Measurements from ENCODE around the gene IQGAP1.

Gene IQGAP1

GRCh38 chr15:90352107-90352893, 35.7 kb upstream of the IQGAP1 start, which contains the start of gene ZNF774:
Gene ZNF774 (plus strand): TSS chr15:90352284. CDS start chr15:90354661, 2,377 bp downstream.
- peak; percentile 99 for ATAC-seq
- TF ChIP-seq ZNF70 (CRISPR knock-in tag; IDR thresholded peaks at IDR 0.05) (no peak), SNAI2 (CRISPR knock-in tag; IDR thresholded peaks at IDR 0.05) (no peak), ISL1 (CRISPR knock-in tag; IDR thresholded peaks at IDR 0.05) (no peak), BACH2 (CRISPR knock-in tag; IDR thresholded peaks at IDR 0.05; ENCODE audit: borderline replicate concordance) (no peak), ZNF565 (CRISPR knock-in tag; conservative IDR thresholded peaks at IDR 0.05; ENCODE audit: low read depth) (no peak), ZNF8 (CRISPR knock-in tag; IDR thresholded peaks at IDR 0.05) (no peak), ZFP30 (CRISPR knock-in tag; IDR thresholded peaks at IDR 0.05) (no peak), CSDC2 (CRISPR knock-in tag; IDR thresholded peaks at IDR 0.05) (no peak), OSR1 (CRISPR knock-in tag; IDR thresholded peaks at IDR 0.05) (no peak), ESRRG (CRISPR knock-in tag; IDR thresholded peaks at IDR 0.05) (no peak)
- TF ChIP-seq, protein P1, sequence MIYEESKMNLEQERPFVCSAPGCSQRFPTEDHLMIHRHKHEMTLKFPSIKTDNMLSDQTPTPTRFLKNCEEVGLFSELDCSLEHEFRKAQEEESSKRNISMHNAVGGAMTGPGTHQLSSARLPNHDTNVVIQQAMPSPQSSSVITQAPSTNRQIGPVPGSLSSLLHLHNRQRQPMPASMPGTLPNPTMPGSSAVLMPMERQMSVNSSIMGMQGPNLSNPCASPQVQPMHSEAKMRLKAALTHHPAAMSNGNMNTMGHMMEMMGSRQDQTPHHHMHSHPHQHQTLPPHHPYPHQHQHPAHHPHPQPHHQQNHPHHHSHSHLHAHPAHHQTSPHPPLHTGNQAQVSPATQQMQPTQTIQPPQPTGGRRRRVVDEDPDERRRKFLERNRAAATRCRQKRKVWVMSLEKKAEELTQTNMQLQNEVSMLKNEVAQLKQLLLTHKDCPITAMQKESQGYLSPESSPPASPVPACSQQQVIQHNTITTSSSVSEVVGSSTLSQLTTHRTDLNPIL (CRISPR knock-in tag; IDR thresholded peaks at IDR 0.05; ENCODE audit: low read depth): no peak
- TF ChIP-seq, protein P2, sequence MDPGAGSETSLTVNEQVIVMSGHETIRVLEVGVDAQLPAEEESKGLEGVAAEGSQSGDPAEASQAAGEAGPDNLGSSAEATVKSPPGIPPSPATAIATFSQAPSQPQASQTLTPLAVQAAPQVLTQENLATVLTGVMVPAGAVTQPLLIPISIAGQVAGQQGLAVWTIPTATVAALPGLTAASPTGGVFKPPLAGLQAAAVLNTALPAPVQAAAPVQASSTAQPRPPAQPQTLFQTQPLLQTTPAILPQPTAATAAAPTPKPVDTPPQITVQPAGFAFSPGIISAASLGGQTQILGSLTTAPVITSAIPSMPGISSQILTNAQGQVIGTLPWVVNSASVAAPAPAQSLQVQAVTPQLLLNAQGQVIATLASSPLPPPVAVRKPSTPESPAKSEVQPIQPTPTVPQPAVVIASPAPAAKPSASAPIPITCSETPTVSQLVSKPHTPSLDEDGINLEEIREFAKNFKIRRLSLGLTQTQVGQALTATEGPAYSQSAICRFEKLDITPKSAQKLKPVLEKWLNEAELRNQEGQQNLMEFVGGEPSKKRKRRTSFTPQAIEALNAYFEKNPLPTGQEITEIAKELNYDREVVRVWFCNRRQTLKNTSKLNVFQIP (CRISPR knock-in tag; IDR thresholded peaks at IDR 0.05; ENCODE audit: borderline replicate concordance, low read depth): no peak

DNA sequence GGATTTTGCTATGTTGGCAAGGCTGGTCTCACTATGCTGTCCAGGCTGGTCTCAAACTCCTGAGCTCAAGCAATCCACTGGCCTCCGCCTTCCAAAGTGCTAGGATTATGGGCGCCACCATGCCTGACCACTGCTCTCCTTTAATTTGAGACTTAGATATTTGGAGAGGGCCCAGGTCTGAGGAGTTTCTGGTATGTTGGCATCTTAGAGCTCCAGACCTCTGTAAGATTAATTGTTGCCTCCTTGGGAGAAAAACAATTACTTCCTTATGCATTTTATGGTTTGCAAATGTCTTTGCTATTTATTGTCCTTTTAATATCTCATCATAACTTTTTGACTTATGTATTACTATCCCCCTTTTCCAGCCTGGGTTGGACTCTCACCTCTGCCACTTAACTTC, 33.1 kb upstream of the IQGAP1 start:
- TF ChIP-seq ESRRG (CRISPR knock-in tag; IDR thresholded peaks at IDR 0.05) (no peak), CSDC2 (CRISPR knock-in tag; IDR thresholded peaks at IDR 0.05) (no peak), PATZ1 (CRISPR knock-in tag; IDR thresholded peaks at IDR 0.05; ENCODE audit: borderline replicate concordance) (no peak), TOX (CRISPR knock-in tag; IDR thresholded peaks at IDR 0.05; ENCODE audit: borderline replicate concordance) (no peak), ZFP3 (CRISPR knock-in tag; IDR thresholded peaks at IDR 0.05) (no peak), ISL1 (CRISPR knock-in tag; IDR thresholded peaks at IDR 0.05) (no peak), OSR1 (CRISPR knock-in tag; IDR thresholded peaks at IDR 0.05) (no peak), CSRNP3 (CRISPR knock-in tag; IDR thresholded peaks at IDR 0.05) (no peak), ZNF8 (CRISPR knock-in tag; IDR thresholded peaks at IDR 0.05) (no peak), BACH2 (CRISPR knock-in tag; IDR thresholded peaks at IDR 0.05; ENCODE audit: borderline replicate concordance) (no peak)
- ATAC-seq: no peak

GRCh38 chr15:90358124-90359033, 29.7 kb upstream of the IQGAP1 start:
- no peak for ATAC-seq
- no peak for TF ChIP-seq ZNF70 (CRISPR knock-in tag; IDR thresholded peaks at IDR 0.05)
- no peak for TF ChIP-seq TOX (CRISPR knock-in tag; IDR thresholded peaks at IDR 0.05; ENCODE audit: borderline replicate concordance)
- no peak for TF ChIP-seq ESRRG (CRISPR knock-in tag; IDR thresholded peaks at IDR 0.05)

DNA sequence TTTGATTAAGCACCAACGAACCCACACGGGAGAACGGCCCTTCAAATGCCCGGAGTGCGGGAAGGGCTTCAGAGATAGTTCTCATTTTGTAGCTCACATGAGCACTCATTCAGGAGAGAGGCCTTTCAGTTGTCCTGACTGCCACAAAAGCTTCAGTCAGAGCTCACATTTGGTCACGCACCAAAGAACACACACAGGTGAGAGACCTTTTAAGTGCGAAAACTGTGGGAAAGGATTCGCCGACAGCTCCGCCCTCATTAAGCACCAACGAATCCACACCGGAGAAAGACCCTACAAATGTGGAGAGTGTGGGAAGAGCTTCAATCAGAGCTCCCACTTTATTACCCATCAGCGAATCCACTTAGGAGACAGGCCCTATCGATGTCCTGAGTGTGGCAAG, 27.3 kb upstream of the IQGAP1 start:
- TF ChIP-seq ZNF565 (CRISPR knock-in tag; conservative IDR thresholded peaks at IDR 0.05; ENCODE audit: low read depth) (no peak), ISL1 (CRISPR knock-in tag; IDR thresholded peaks at IDR 0.05) (no peak), RARB (CRISPR knock-in tag; IDR thresholded peaks at IDR 0.05) (no peak), PATZ1 (CRISPR knock-in tag; IDR thresholded peaks at IDR 0.05; ENCODE audit: borderline replicate concordance) (no peak), GLIS3 (CRISPR knock-in tag; IDR thresholded peaks at IDR 0.05) (no peak)
- no peak for ATAC-seq
